ENCODE measurements around the gene CACNA1S.

- no peak for TF ChIP-seq EZH2 (IDR thresholded peaks at IDR 0.05; ENCODE audit: insufficient read depth, poor library complexity, severe bottlenecking)
- no peak for TF ChIP-seq EZH2phosphoT487 (IDR thresholded peaks at IDR 0.05; ENCODE audit: insufficient read depth, low read depth)
Observed at GRCh38 chr1:200999667-201000066, 112.6 kb downstream of the CACNA1S start.

Data from GM23248 (cell line).